B cell (primary cell): ENCODE measurements around the gene ABHD1. TPM values are rescaled to one million over a fixed set of nuclear protein-coding genes. Genes with fewer than 3 reads are reported as not detected.

Source experiments
- ATAC-seq: fragments of 200-7000 bp; cut with Tn5 transposase; one replicate; pipeline ENCODE4 v1.10.0; 2021; ENCODE audit warnings: low read depth, mild to moderate bottlenecking, moderate number of reproducible peaks, moderate library complexity
- CTCF ChIA-PET: fragments of 350-600 bp; sonication (Branson Sonifier 250); formaldehyde crosslinking; loops from one replicate; lab custom pipeline; 2021; ENCODE audit warnings: antibody characterized with exemption, inconsistent platforms; lab: Charles Lee
- POLR2A ChIA-PET: fragments of 350-600 bp; sonication (Branson Sonifier 250); formaldehyde crosslinking; loops from one replicate; lab custom pipeline; 2021; ENCODE audit warnings: antibody characterized with exemption; lab: Charles Lee
- DNase-seq: peaks from one replicate; pipeline ENCODE4 v3.0.0; 2013
- H2AFZ ChIP-seq: 2 replicates; pipeline ENCODE4 v1.6.1; 2012; ENCODE audit warnings: mild to moderate bottlenecking, low read depth, low read length; ENCODE audit not compliant: insufficient read depth, poor library complexity, severe bottlenecking
- H3K27ac ChIP-seq, 2 donors: 1 replicate in 1 of 2; 2 replicates in 1 of 2; pipeline ENCODE4 v1.5.1; 2012 to 2013; ENCODE audit warnings: low read length in 2 of 2, mild to moderate bottlenecking in 2 of 2, moderate library complexity in 1 of 2
- H3K27me3 ChIP-seq, 4 experiments: fragments of 200-600 bp in 1 of 4; sonication (generic) in 1 of 4; replicated peaks in 1 of 4; 1 replicate in 2 of 4; 2 replicates in 2 of 4; pipeline versions ENCODE4 v1.6.1 to v1.7.0; 2013 to 2016; ENCODE audit warnings: low read length in 3 of 4, mild to moderate bottlenecking in 2 of 4, mixed read lengths in 1 of 4, moderate library complexity in 1 of 4; ENCODE audit not compliant: insufficient read depth in 4 of 4, control insufficient read depth in 3 of 4; ENCODE audit errors: control extremely low read depth in 1 of 4
- H3K36me3 ChIP-seq, 2 experiments: replicated peaks in 1 of 2; 1 replicate in 1 of 2; 2 replicates in 1 of 2; pipeline versions ENCODE4 v1.6.1 to v1.7.1; 2013; ENCODE audit warnings: low read length in 1 of 2; ENCODE audit not compliant: insufficient read depth in 2 of 2, control insufficient read depth in 1 of 2; ENCODE audit errors: control extremely low read depth in 1 of 2, extremely low read depth in 1 of 2
- H3K4me1 ChIP-seq, 2 donors: fragments of 200-600 bp in 1 of 2; sonication (generic) in 1 of 2; 1 replicate in 1 of 2; 2 replicates in 1 of 2; pipeline versions ENCODE4 v1.5.1 to v1.6.1; 2013 to 2017; ENCODE audit warnings: low read length in 2 of 2; ENCODE audit not compliant: control insufficient read depth in 2 of 2, insufficient read depth in 2 of 2
- H3K4me2 ChIP-seq: replicated peaks from 2 replicates; pipeline ENCODE3; 2012; ENCODE audit warnings: mild to moderate bottlenecking, low read depth, low read length; ENCODE audit not compliant: poor library complexity, severe bottlenecking
- H3K4me3 ChIP-seq, 5 experiments: fragments of 200-600 bp in 1 of 5; sonication (generic) in 1 of 5; 1 replicate in 3 of 5; 2 replicates in 2 of 5; pipeline versions ENCODE4 v1.5.1 to v1.7.0; 2011 to 2016; ENCODE audit warnings: low read length in 4 of 5, mild to moderate bottlenecking in 4 of 5, low read depth in 2 of 5, control low read depth in 1 of 5, moderate library complexity in 1 of 5; ENCODE audit not compliant: insufficient read depth in 1 of 5; ENCODE audit errors: control extremely low read depth in 1 of 5, extremely low read depth in 1 of 5
- H3K79me2 ChIP-seq: fragments of 200-600 bp; sonication (generic); one replicate; pipeline ENCODE4 v1.6.0; 2016; ENCODE audit warnings: low read length; ENCODE audit not compliant: control insufficient read depth, insufficient read depth
- H3K9ac ChIP-seq: fragments of 200-600 bp; sonication (generic); 2 replicates; pipeline ENCODE4 v1.6.1; 2017; ENCODE audit warnings: mild to moderate bottlenecking, low read length, moderate library complexity
- H3K9me3 ChIP-seq, 3 donors: one replicate each; pipeline versions ENCODE4 v1.6.1 to v1.7.1; 2013; ENCODE audit warnings: low read length in 2 of 3; ENCODE audit not compliant: control insufficient read depth in 2 of 3, insufficient read depth in 1 of 3; ENCODE audit errors: control extremely low read depth in 1 of 3
- H4K20me1 ChIP-seq: 2 replicates; pipeline ENCODE4 v1.6.0; 2012; ENCODE audit warnings: mild to moderate bottlenecking, low read length; ENCODE audit not compliant: insufficient read depth, control insufficient read depth, poor library complexity, severe bottlenecking
- H3K27ac Mint-ChIP-seq: one replicate; pipeline ENCODE4 v1.8.0; 2021; ENCODE audit warnings: mixed read lengths
- H3K27me3 Mint-ChIP-seq: one replicate; pipeline ENCODE4 v1.8.0; 2021; ENCODE audit warnings: mixed read lengths
- H3K4me1 Mint-ChIP-seq: one replicate; pipeline ENCODE4 v1.8.0; 2021; ENCODE audit warnings: mixed read lengths
- H3K4me3 Mint-ChIP-seq: one replicate; pipeline ENCODE4 v1.8.0; 2021; ENCODE audit warnings: mixed read lengths
- H3K9me3 Mint-ChIP-seq: one replicate; pipeline ENCODE4 v1.8.0; 2022; ENCODE audit warnings: mixed read lengths; ENCODE audit not compliant: insufficient read depth
- EZH2 ChIP-seq: IDR thresholded peaks from 2 replicates; pipeline ENCODE4 v1.6.1; 2012; ENCODE audit warnings: borderline replicate concordance, low read depth, mild to moderate bottlenecking, moderate library complexity, low read length; ENCODE audit not compliant: insufficient read depth, poor library complexity, severe bottlenecking
- WGBS: methylation state at CpG from one replicate; pipeline ENCODE4 v1.1.5; 2013; ENCODE audit warnings: missing lambda C conversion rate; ENCODE audit not compliant: insufficient coverage; 5-methylcytosine and 5-hydroxymethylcytosine counted together
- intact Hi-C: fragments of 100-400 bp; cut with micrococcal nuclease; formaldehyde crosslinking; loops from one replicate; pipeline ENCODE4 v1.10.0; 2022
- polyA plus RNA-seq: library from polyadenylated mRNA; depleted of rRNA; stranded (reverse); fragments of >200 nt; gene quantifications from 2 replicates; pipeline ENCODE4 v1.2.3, GENCODE V29; 2012
- total RNA-seq, 2 donors: library from RNA; stranded (reverse); fragments of 120-200 nt in 1 of 2; gene quantifications; 1 replicate in 1 of 2; 2 replicates in 1 of 2; pipeline versions ENCODE4 v1.2.3 to v1.2.4, GENCODE V29; 2013 to 2022
- TF ChIP-seq, protein P1 (sequence below): fragments of 200-600 bp; IDR thresholded peaks from one replicate; pipeline ENCODE4 v1.8.0; 2022; ENCODE audit warnings: antibody characterized with exemption, mild to moderate bottlenecking

The ABHD1 gene
- total and polyA plus RNA-seq, 2 donors (not counting 1 experiment from before 2014, with no cell fraction given): 1.5 to 2.7 TPM

DNA sequence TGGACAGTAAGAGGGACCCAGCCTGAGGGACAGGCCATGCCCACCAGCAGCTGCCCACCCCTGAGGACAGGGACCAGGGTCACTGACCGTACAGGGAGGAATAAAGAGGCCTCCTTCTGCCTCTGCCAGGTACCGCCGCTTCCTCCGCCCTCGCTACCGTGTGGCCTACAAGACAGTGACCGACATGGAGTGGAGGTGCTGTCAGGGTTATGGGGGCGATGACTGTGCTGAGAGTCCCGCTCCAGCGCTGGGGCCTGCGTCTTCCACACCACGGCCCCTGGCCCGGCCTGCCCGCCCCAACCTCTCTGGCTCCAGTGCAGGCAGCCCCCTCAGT lies 43.0 kb upstream of the ABHD1 start:
- Histone ChIP-seq H3K4me2 (peak overlapping the region; percentile 84), H3K79me2 (no peaks in the 10 kb centered on the region), H3K27ac (no peak overlapping the region), H4K20me1 (no peaks in the 10 kb centered on the region), H3K4me1 (peaks cover 21 to 35% of the 10 kb centered on the region in 2 donors), H3K27me3 (peaks cover 0 to 11% (median 4%) of the 10 kb centered on the region in 4 experiments), H2AFZ (peak overlapping the region; percentile 70), H3K9ac (peak overlapping the region; percentile 59), H3K4me3 (no peak overlapping the region), H3K9me3 (no peaks in the 10 kb centered on the region), H3K36me3 (no peaks in the 10 kb centered on the region)
- no peak for DNase-seq
- H3K4me3 Mint-ChIP-seq: no peak overlapping the region
- peak overlapping the region; percentile 27 for H3K27ac Mint-ChIP-seq
- peaks cover 32% of the 10 kb centered on the region for H3K4me1 Mint-ChIP-seq
- WGBS: over 99% methylated on average over 9 of the region's 14 CpGs
- CTCF ChIA-PET: interaction anchor here (1.0 to 4.7 kb wide), 5 partner anchors 9 to 118 kb away, joined by 4 to 30 read pairs (median 7); partner anchors contain the start of genes AGBL5, OST4 and PREB
- H3K27me3 Mint-ChIP-seq: no peaks in the 10 kb centered on the region
- no peak for ATAC-seq
- TF ChIP-seq, protein P1, sequence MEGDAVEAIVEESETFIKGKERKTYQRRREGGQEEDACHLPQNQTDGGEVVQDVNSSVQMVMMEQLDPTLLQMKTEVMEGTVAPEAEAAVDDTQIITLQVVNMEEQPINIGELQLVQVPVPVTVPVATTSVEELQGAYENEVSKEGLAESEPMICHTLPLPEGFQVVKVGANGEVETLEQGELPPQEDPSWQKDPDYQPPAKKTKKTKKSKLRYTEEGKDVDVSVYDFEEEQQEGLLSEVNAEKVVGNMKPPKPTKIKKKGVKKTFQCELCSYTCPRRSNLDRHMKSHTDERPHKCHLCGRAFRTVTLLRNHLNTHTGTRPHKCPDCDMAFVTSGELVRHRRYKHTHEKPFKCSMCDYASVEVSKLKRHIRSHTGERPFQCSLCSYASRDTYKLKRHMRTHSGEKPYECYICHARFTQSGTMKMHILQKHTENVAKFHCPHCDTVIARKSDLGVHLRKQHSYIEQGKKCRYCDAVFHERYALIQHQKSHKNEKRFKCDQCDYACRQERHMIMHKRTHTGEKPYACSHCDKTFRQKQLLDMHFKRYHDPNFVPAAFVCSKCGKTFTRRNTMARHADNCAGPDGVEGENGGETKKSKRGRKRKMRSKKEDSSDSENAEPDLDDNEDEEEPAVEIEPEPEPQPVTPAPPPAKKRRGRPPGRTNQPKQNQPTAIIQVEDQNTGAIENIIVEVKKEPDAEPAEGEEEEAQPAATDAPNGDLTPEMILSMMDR: no peak
- no peak for TF ChIP-seq EZH2
- H3K9me3 Mint-ChIP-seq: no peaks in the 10 kb centered on the region
- POLR2A ChIA-PET: interaction anchor here (0.9 to 3.0 kb wide), 3 partner anchors 9 to 29 kb away, joined by 8 to 22 read pairs (median 15); partner anchors contain the start of genes AGBL5 and OST4
- intact Hi-C loops: loop anchor here (2.0 to 10.0 kb wide), 4 partner anchors 132 to 1794 kb away; partner anchors contain the start of genes ATRAID, CENPA, MPV17 and SLC5A6
